Neural crest cell (in vitro differentiated cells): ENCODE results near the gene FGG. TPM values are rescaled to one million over a fixed set of nuclear protein-coding genes. Genes with fewer than 3 reads are reported as not detected.

Experiments
- DNase-seq: peaks from one replicate; pipeline ENCODE4 v3.0.0; 2021; ENCODE audit warnings: low read depth, mixed read lengths, low spot score
- H3K27ac Mint-ChIP-seq: one replicate; pipeline ENCODE4 v1.8.0; 2021; ENCODE audit warnings: mild to moderate bottlenecking, mixed read lengths; ENCODE audit not compliant: unreplicated experiment
- H3K27me3 Mint-ChIP-seq: 2 replicates; pipeline ENCODE4 v1.8.0; 2021; ENCODE audit warnings: low read depth, mild to moderate bottlenecking, mixed read lengths
- H3K36me3 Mint-ChIP-seq: 2 replicates; pipeline ENCODE4 v1.8.0; 2021; ENCODE audit warnings: low read depth, mild to moderate bottlenecking, mixed read lengths
- H3K4me1 Mint-ChIP-seq: 2 replicates; pipeline ENCODE4 v1.8.0; 2021; ENCODE audit warnings: mixed read lengths
- H3K4me3 Mint-ChIP-seq: one replicate; pipeline ENCODE4 v1.8.0; 2021; ENCODE audit warnings: mild to moderate bottlenecking, mixed read lengths
- H3K9me3 Mint-ChIP-seq: 2 replicates; pipeline ENCODE4 v1.8.0; 2021; ENCODE audit warnings: mixed read lengths
- long read RNA-seq: library from polyadenylated mRNA; unstranded; transcript quantifications from one replicate; pipeline ENCODE4 v2.0.0, GENCODE V29; 2020
- total RNA-seq: library from RNA; stranded (reverse); gene quantifications from 2 replicates; pipeline ENCODE4 v1.2.1, GENCODE V29; 2021
- TF ChIP-seq, protein P1 (sequence below): fragments of 200-600 bp; sonication (generic); conservative IDR thresholded peaks from 2 replicates; pipeline ENCODE4 v1.5.0; 2021; ENCODE audit warnings: antibody characterized with exemption, mild to moderate bottlenecking

The FGG gene
- not detected in 2 replicates for total RNA-seq
- long read RNA-seq, result 0 reads

- H3K9me3 Mint-ChIP-seq, result no peaks in the 10 kb centered on the region
- H3K4me3 Mint-ChIP-seq, result no peak within 1 kb of the TSS
- no peaks in the 10 kb centered on the region for H3K36me3 Mint-ChIP-seq
- DNase-seq, result no peak
- peaks cover 25% of the 10 kb centered on the region for H3K27me3 Mint-ChIP-seq
- TF ChIP-seq, protein P1, sequence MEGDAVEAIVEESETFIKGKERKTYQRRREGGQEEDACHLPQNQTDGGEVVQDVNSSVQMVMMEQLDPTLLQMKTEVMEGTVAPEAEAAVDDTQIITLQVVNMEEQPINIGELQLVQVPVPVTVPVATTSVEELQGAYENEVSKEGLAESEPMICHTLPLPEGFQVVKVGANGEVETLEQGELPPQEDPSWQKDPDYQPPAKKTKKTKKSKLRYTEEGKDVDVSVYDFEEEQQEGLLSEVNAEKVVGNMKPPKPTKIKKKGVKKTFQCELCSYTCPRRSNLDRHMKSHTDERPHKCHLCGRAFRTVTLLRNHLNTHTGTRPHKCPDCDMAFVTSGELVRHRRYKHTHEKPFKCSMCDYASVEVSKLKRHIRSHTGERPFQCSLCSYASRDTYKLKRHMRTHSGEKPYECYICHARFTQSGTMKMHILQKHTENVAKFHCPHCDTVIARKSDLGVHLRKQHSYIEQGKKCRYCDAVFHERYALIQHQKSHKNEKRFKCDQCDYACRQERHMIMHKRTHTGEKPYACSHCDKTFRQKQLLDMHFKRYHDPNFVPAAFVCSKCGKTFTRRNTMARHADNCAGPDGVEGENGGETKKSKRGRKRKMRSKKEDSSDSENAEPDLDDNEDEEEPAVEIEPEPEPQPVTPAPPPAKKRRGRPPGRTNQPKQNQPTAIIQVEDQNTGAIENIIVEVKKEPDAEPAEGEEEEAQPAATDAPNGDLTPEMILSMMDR, result no peak
- no peak within 1 kb of the TSS for H3K27ac Mint-ChIP-seq
- no peaks in the 10 kb centered on the region for H3K4me1 Mint-ChIP-seq
Observed at GRCh38 chr4:154612472-154613414, at the start of gene FGG. Gene FGG, minus strand, starts transcription at chr4:154612656. Its CDS starts 47 bp downstream, at chr4:154612609.

DNA sequence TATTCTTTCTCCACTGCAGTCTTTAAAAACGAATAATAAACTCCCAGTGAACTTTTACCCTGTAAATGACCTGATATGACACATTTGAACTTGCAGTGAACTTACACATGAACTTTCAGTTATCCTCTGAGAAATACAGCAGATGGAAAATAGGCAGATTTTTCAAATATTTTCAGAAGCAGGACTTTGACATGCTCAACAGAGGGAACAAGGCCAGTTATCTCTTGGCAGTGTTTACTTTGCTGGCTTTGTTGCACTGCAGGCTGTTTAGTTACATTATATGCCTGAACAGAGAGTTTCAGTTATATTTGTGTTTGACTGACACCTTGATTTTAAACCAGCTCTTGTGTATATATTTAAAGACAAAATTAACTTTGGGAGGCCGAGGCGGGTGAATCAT is 47.6 kb upstream of the FGG start:
- Mint-ChIP-seq H3K9me3 (no peaks in the 10 kb centered on the region), H3K27ac (no peak overlapping the region), H3K27me3 (peaks cover 10% of the 10 kb centered on the region), H3K36me3 (no peaks in the 10 kb centered on the region), H3K4me3 (no peak overlapping the region), H3K4me1 (no peaks in the 10 kb centered on the region)
- TF ChIP-seq, protein P1, result no peak
- DNase-seq, result no peak

DNA sequence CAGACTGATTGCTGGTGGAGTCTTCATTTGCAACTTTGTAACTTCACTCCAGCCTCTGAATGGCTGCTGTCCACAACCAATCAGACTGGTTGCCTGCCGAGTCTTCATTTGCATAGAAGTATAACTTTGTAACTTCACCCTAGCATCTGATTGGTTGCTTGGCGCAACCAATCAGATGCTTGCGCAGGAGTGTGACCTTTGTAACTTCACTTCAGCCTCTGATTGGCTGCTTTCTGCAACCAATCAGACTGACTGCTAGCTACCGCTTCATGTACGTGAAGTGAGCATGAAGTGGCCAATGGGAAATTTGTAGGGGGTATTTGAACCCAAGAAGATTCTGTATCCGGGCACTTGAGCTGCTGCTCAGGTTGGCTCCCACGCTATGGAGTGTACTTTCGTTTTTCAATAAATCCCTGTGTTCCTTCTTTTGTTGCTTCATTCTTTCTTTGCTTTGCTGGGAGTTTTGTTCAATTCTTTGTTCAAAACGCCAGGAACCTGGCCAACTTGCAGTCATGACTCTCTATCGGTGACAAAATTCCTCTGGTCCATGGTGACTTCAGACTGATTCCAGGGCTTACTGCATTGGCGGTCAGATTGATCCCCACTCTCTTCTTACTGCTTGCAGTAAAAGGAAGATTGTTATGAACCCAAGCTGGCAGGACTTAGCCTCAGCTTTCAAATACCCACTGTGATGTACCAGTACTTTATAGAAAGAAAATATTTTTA is 46.4 kb upstream of the FGG start:
- Mint-ChIP-seq H3K27ac (no peak overlapping the region), H3K27me3 (peaks cover 10% of the 10 kb centered on the region), H3K36me3 (no peaks in the 10 kb centered on the region), H3K4me1 (no peaks in the 10 kb centered on the region), H3K4me3 (no peak overlapping the region), H3K9me3 (no peaks in the 10 kb centered on the region)
- TF ChIP-seq, protein P1, result no peak
- DNase-seq, result no peak

GRCh38 chr4:154643493-154643892 is 31.0 kb upstream of the FGG start:
- peaks cover 4% of the 10 kb centered on the region for H3K9me3 Mint-ChIP-seq
- H3K36me3 Mint-ChIP-seq, result no peaks in the 10 kb centered on the region
- H3K27me3 Mint-ChIP-seq, result peaks cover 15% of the 10 kb centered on the region
- H3K4me3 Mint-ChIP-seq, result no peak overlapping the region
- no peak overlapping the region for H3K27ac Mint-ChIP-seq
- DNase-seq, result no peak
- H3K4me1 Mint-ChIP-seq, result no peaks in the 10 kb centered on the region
- TF ChIP-seq, protein P1, result no peak

- Mint-ChIP-seq H3K27ac (no peak overlapping the region), H3K9me3 (no peaks in the 10 kb centered on the region), H3K4me3 (no peak overlapping the region), H3K4me1 (no peaks in the 10 kb centered on the region), H3K27me3 (peaks cover 11% of the 10 kb centered on the region), H3K36me3 (no peaks in the 10 kb centered on the region)
- TF ChIP-seq, protein P1, result no peak
- DNase-seq, result no peak
Observed at GRCh38 chr4:154642373-154643009, 30.0 kb upstream of the FGG start.
